Measurements from ENCODE around the gene OR9K2.
"Not testable (repeated sequence)": the region's sequence is repeated elsewhere in the genome, so short reads cannot be mapped to it uniquely, and the experiment has no call there.

OR9K2 gene, protein sequence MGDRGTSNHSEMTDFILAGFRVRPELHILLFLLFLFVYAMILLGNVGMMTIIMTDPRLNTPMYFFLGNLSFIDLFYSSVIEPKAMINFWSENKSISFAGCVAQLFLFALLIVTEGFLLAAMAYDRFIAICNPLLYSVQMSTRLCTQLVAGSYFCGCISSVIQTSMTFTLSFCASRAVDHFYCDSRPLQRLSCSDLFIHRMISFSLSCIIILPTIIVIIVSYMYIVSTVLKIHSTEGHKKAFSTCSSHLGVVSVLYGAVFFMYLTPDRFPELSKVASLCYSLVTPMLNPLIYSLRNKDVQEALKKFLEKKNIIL

DNA sequence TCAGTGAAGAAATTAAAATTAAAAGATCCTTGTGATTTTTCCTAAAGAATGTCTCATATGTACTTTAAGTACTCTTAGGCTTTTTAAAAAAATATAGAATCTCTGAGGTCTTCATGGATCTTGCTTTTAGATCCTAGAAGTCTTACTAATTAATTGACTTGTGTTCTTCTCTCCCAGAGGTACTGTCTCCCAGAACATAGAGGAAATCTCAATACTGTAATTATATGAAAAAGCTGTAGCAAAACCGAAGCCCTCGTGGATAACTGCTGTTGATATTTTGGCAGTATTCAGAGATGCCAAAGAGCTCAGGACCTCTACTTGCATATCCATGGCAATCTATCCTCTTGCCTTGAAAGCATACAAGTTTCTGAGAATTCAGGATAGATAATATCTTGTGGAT lies at the start of gene OR9K2:
Gene OR9K2 (plus strand): TSS at position 301 of the 400 bp plus-strand sequence. CDS start 3,429 bp downstream, outside the sequence.
- no peak for DNase-seq

DNA sequence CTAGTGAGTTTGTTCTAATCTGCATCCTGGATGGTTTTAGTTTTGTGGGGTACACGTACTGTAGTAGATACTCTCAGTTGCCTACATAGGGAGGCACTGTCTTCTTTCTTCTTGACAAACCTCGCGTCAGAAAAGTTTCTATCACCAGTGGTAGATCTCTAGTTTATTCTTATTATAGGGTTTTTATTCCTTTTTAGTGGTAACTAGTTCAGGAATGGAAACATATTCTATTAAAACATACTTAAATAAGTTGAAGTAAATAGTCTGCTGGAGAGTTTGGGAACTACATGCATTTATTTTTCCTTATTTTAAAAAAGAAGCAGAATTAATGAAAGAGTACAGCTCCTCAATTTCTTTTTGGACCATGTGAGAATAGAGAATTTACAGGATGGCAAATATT lies 33.6 kb upstream of the OR9K2 start:
- DNase-seq = no peak

DNA sequence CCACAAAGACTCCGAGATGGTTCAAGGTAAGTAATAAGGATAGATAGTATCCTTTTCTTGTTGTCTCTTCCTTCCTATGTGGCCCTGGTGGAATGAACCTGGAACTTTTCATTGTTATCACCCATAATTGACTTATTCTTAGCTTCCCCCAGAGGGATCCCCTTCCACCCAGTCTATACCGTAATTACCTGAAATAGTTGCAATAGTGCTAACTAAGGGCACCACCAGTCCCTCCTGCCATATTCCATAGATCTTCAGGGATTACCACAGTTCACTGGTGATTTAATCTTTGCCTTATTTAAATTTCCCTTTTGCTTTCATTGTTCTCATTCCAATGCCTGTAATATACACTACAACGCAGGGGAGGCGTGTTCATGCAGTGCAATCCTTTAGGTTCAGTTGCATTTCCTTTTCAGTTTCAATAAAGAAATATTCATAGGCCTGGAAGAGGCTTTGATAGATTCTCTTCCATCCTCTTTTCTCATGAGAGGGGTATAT lies 13.8 kb upstream of the OR9K2 start:
- DNase-seq = no peak

DNA sequence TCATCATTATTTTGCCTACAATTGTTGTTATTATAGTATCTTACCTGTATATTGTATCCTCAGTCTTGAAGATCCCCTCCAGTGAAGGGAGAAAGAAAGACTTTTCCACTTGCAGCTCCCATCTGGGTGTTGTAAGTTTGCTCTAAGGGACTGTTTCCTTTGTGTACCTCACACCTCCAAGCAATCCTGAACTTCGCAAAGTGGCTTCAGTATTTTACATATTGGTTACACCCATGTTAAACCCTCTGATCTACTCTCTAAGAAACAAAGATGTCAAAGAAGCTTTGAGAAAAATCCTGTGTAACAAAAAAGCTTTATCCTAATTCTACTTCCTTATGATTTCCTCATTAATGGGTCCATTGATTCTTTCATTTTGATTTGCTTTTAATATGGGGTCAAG lies 10.1 kb upstream of the OR9K2 start:
- DNase-seq = no peak

DNA sequence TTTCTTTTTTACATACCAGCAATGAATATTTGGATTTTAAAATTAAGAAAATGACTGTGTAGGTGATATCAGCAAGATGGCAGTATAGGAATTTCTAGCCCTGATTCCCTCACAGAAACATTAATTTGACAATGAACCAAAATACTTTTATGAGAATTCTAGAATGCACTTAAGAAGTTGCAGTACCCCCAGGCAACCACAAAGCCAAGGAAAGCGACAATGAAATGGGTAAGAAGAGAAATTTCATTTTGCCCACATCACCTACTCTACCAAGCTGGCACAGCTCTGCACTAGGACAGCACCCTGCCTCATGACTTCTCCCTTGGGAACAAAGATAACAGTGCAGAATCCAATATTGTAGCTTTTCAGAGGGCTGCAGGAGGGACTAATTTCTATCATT lies 6.6 kb downstream of the OR9K2 start:
- no peak for DNase-seq

DNA sequence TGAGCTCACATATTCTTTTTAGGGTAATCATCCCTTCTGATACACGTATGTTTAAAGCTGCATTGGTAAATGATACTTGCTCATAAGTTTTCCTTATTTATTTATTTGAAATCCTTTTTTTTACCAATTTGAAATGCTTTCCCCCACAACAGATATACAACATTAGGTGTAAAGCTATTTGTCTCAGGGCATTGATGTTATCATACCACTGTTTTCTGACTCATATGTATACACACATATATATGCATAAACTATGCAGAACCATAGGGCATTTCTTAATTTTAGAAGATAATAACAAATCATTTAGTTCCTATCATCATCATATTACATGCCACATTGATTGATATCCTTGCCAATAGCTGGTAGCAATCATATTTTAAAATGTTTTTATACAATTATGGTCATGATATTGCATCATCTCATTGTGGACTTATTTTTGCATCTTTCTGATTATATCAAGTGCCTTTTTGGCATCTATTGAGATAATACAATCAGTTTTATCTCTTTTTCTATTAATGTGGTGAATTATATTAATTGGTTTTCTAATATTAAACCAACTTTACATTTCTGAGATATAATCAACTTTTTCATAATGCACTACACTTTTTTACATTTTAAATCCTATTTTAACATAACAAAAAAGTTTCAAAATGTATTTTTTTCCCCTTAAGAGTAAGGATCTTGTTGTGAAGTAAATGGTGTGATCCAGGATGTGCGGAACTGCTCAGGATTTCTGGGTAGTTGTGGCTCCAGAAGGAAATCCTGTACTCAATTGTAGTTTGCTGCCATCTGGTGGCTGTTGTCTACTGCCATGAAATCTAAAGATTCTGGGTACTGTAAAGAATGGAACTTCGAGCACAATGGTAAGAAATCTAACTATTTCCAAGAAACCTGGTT lies 16.7 kb downstream of the OR9K2 start:
- DNase-seq = peak; percentile 50

DNA sequence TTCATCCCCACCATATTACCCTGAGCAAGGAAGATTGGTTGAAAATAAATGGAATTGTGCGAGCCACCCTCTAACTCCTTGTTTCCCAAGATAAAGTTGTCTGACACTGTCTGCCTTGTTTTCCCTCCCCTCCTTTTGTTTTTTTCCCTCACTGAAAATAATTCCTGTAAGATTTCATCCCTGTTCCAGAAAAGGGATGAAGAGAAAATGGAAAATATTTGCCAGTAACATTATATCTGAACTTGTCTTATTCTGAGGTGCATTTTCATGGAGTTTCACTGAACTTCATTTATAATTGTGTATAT lies 17.3 kb downstream of the OR9K2 start:
- no peak for DNase-seq

DNA sequence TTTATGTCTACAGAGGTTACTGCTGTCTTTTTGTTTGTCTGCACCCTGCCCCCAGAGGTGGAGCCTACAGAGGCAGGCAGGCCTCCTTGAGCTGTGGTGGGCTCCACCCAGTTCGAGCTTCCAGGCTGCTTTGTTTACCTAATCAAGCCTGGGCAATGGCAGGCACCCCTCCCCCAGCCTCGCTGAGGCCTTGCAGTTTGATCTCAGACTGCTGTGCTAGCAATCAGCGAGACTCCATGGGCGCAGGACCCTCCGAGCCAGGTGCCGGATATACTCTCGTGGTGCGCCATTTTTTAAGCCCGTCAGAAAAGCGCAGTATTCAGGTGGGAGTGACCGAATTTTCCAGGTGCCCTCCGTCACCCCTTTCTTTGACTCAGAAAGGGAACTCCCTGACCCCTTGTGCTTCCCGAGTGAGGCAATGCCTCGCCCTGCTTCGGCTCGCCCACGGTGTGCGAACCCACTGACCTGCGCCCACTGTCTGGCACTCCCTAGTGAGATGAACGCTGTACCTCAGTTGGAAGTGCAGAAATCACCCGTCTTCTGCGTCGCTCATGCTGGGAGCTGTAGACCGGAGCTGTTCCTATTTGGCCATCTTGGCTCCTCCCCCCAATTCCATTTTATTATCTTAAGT lies 40.9 kb downstream of the OR9K2 start:
- not testable (repeated sequence) for DNase-seq

DNA sequence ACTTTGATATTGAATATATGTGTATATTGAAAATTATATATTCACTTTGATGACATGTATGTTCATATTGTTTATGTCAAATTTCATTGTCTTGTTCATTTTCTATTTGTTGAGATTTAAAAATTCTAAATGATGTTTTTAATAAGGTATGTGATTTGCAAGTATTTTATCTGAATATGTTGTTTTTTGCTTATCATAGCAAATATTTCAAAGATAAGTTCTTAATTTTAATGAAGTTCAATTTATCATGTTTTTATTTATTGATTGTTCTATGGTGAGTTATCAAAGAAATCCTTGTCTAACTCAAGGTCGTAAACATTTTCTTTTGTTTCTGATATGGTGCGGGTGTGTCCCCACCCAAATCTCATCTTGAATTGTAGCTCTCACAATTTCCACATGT lies 45.2 kb downstream of the OR9K2 start:
- DNase-seq = no peak

DNA sequence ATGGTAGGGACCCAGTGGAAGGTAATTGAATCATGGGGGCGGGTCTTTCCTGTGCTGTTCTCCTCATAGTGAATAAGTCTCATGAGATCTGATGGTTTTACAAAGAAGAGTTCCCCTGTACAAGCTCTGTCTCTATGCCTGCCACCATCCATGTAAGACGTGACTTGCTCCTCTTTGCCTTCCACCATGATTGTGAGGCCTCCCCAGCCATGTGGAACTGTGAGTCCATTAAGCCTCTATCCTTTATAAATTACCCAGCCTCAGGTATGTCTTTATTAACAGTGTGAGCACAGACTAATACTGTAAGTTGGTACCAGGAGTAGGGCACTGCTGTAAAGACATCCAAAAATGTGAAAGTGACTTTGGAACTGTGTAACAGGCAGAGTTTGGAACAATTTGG lies 45.6 kb downstream of the OR9K2 start:
- DNase-seq = not testable (repeated sequence)

DNA sequence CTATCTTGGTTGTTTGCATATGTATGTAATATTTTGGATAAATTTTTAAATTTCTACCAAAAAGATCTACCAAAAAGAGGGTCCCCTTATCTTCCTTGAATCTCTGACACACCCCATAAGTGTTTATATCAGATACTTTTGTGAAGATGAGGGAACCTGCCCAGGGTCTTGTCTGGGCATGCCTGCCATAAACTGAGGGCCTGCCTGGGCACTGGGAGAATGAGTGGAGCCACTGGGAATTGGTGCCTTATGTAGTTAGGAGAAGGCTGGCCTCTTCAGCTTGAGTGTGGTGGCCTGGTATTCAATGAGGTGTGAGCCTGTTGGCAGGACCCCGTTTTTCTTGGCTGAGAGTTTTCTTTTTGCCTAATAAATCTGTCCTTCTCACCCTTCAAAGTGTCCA lies 46.5 kb downstream of the OR9K2 start:
- DNase-seq = no peak

DNA sequence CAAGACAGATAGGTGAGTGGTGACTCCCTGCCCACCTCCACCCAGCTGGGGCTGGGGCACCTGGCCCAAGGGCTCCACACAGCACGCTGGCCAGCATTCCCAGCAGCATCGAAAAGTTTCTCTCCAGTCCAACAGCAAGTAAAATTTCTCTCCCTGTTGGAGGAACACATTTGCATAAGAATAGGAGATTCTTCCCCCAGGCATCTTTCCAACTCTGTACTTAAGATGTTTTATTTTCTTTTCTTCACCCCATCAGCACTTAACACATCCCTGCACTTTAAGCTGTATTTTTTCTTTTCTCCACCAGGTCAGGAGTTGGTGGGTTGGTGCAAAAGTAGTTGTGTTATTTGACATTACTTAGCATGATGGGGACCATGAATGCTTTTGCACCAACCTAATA lies 47.2 kb downstream of the OR9K2 start:
- no peak for DNase-seq
